HG02973 (cell line): ENCODE data around the gene TMED1.

ENCODE experiments used
- ATAC-seq: cut with Tn5 transposase; IDR thresholded peaks from one replicate; pipeline ENCODE4 v1.9.1; 2021; ENCODE audit warnings: moderate library complexity; ENCODE audit not compliant: unreplicated experiment

TMED1 gene

DNA sequence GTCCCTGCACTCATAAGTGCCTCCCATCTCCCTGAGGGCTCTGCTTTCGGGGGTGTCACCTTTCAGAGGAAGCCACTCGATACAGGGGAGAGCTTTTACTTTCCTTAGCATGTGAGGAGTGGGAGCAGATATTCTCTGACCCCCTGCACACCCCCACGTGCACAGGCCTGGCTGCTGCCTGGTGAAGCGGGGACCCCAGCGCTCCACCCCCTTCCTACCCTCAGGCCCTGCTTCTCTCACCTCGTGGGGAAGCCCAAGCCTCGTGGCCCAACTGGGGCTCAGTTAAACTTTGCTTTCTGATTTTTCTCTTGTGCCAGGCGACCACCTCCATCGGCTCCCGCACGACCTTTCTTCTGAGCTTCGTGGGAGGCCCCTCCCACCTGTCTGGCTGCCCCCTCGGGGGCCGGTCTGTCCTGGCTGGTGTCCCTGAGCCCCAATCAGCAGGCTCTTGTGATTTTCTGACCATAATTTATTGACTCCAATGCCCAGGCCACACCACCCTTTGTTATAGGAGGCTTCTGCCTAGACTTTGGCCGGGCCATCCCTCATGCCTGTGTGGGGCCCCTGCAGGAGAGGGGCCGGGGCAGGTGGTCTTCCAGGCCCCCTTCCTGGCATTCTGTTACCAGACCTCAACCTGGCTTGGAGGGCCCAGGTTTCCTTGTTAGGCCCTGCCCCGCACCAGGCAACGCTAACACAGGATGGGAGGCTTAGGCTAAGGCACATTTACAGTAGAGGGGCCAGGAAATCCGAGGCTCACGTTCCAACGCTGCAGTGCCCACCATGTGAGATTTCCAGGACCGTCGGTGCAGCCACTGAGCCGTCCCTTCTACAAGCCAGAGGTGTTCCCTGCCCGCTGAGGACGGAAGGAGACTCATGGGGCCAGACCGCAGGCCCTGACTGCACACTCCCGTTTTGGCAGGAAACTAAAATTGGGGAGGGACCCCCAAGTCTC lies 3.7 kb downstream of the TMED1 start:
- no peak for ATAC-seq

DNA sequence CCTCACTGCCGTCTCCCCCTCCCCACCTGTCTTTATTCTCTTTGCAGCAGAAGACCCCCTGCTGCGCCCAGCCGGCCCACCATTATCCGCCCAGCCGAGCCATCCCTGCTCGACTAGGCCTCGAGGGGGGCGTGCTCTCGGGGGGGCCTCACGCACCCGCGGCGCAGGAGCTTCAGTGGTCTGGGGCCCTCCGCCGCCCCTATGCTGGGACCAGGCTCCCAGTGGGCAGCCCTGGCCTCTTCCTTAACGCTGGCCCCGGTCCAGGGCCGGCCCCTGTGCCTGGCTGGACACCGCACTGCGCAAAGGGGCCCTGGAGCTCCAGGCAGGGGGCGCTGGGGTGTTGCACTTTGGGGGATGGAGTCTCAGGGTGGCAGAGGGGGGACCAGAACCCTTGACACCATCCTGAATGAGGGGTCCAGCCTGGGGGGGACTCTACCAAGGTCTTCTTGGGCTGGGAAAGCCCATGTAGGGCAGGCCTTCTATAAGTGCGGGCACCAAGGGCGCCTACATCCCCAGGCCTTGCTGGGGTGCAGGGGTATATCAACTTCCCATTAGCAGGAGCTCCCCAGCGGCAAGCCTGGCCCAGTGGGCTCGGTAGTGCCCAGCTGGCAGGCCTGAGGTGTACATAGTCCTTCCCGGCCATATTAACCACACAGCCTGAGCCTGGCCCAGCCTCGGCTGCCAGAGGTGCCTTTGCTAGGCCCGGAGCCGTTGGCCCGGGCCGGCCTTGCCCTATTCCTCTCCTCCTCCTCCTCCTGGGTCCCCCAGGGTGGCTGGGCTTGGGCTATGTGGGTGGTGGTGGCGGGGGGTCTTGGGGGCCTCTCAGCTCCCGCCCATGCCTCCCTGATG lies 4.9 kb downstream of the TMED1 start:
- ATAC-seq, result no peak

DNA sequence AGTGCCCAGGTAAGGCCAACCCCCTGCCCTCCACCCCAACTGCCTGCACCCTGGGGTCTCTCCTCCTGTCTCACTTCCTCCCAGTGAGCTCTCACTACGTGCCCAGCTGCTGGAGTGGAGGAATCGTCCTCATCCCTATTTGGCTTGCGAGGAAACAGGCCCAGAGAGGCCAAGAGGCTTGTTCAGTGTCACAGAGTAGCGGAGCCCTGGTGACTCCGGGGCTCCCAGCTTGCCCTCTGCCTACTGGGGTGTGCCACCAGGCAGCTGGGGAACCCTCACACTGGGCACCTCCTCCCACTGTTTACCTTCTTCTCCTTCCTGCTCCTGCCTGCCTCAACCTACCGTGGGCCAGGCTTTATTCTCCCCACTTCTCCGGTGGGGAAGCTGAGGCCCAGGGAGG lies 5.6 kb downstream of the TMED1 start:
- no peak for ATAC-seq

DNA sequence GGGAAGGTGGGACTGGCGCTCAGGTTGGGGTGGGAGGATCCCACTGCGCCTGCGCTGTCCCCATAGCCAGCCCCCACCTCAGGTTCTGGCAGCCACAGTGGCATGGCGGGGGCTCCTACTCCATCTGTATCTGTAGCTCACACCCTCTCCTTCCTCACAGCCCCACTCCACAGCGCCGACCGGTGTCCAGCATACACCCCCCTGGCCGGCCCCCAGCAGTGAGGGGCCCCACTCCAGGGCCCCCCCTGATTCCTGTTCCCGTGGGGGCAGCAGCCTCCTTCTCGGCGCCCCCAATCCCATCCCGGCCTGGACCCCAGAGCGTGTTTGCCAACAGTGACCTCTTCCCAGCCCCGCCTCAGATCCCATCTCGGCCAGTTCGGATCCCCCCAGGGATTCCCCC lies 6.0 kb downstream of the TMED1 start:
- ATAC-seq, result no peak

DNA sequence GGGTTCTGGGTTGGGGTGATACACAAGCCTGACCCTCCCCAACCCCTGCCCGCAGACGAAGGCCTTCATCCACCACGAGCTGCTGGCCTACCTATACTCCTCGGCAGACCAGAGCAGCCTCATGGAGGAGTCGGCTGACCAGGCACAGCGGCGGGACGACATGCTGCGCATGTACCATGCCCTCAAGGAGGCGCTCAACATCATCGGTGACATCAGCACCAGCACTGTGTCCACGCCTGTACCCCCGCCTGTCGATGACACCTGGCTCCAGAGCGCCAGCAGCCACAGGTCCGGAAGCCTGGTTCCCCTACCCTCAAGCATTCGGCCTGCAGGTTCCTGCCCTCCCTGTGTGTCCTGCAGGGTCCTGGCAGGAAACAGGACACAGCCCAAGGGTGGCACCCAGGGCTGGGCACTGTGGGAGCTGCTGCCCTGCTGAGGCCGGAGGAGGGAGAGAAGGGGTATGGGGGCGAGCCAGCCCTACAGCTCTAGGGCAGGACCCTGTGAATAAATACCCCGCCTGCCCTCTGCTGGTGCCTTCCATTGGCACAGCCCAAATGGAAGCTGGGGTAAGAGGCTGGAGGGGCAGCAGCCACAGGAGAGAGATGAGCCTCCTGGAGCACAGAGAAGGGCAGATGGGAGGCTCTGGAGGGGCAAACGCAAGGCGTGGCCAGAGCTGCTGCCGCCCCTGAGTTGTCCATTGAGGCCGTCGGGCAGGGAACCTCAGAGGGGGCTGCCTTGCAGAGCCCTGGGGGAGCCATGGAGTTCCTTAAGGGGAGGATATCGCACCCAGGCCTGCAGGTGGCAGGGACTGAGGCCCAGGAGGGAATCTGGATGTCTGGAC lies 6.8 kb downstream of the TMED1 start:
- ATAC-seq, result no peak

DNA sequence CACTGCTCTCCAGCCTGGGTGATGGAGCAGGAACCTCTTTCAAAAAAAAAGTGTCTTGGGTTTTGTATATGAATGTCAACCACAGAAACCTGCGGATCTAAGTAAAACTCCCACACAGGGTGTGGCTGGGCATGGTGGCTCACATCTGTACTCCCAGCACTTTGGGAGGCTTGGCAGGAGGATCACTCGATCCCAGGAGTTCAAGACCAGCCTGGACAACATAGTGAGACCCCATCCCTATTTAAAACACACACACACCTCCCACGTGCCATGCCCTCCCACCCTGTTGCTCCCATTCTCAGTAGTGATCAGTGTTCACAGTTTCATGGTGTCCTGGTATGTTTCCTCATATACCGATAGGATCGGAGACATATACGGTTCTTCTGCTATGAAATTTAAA lies 9.2 kb downstream of the TMED1 start:
- ATAC-seq, result no peak

DNA sequence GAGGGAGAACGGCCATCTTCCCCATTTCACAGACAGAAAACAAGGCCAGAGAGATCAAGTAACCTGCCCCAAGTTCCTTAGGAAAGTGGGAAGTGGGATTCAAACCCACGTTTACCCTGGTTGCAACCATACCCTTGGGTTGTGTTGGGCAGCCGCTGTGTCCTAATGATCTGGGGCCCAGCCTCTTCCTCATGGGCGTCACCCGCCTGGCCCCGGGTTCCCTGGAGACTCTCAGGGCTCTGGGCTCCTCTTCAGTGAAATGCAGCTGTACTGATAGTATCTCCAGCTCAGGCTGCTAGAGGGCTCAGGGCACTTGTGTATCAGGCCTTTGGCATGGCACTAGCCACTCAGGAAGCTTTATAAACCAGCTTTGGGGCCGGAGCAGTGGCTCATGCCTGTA lies 9.8 kb downstream of the TMED1 start:
- ATAC-seq, result no peak

DNA sequence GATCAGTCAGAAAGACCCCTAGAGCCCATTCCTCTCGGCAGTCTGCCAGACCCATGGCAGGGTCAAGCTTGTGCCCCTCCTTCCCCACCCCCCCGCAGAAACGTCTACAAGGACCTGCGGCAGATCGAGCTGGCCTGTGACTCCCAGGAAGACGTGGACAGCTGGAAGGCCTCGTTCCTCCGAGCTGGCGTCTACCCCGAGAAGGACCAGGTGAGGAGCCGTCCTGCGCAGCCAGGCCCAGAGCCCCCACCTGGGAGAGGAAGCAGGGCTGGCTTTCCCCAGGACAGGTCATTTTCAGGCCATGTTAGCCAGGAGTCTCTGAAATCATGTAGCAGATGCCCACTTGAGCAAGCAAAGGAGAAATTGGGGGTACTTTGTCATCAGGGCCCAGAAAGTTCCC lies 12.3 kb downstream of the TMED1 start:
- no peak for ATAC-seq

DNA sequence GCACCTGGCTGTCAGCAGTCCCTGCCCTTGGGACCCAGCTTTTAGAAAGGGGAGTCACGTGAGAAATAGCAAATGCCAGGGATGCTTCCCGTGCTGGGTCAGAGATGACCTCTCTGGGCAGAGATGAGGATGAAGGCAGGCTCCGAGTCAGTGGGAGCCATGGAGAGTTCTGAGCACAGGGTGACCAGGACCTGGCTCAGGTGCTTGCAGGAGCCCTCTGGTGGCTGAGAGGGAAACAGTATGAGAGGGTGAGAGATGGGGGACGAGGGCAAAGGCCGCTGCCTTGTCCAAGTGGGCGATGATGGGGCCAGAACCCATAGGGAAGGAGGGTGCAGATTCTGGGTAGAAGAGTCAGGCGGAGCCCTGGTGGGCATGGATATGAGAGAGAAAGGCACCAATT lies 15.8 kb downstream of the TMED1 start:
- no peak for ATAC-seq

DNA sequence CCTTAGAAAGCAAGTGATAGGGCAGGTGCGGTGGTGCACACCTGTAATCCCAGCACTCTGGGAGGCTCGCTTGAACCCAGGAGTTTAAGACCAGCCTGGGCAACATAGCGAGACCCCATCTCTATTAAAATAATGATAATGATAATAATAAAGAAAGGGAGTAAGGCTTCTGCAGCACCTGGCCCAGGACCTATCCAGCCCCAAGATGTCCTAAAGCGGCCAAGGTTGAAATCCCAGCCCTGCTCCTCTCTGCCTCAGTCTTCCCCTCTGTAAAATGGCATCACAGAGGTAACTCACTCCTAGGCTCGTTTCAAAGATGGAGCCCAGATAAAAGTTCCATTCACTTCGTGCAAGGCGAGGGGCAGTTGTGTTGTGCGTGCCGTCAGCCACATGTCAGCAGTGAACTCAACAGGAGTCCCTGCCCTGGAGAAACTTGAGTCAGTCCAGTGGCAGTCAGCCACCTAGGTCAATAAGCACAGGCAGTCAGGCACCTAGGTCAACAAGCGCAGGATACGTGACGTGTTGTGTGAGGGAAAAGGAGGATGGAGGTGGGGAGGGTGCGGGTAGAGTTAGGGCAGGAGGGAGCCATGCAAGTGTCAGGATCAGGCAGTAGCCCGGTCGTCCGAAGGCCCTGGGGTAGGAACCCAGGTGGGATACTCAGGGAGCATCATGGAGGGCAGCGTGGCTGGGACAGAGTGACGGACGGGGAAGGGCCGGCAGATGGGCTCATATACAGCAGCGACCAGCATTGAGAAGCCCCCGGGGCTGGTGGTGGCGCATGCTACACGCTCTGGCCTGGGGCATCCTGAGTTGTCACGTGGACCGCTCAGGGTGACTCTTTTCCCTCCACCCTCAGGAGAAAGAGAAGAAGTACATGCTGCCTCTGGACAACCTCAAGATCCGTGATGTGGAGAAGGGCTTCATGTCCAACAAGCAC lies 16.6 kb downstream of the TMED1 start:
- no peak for ATAC-seq

DNA sequence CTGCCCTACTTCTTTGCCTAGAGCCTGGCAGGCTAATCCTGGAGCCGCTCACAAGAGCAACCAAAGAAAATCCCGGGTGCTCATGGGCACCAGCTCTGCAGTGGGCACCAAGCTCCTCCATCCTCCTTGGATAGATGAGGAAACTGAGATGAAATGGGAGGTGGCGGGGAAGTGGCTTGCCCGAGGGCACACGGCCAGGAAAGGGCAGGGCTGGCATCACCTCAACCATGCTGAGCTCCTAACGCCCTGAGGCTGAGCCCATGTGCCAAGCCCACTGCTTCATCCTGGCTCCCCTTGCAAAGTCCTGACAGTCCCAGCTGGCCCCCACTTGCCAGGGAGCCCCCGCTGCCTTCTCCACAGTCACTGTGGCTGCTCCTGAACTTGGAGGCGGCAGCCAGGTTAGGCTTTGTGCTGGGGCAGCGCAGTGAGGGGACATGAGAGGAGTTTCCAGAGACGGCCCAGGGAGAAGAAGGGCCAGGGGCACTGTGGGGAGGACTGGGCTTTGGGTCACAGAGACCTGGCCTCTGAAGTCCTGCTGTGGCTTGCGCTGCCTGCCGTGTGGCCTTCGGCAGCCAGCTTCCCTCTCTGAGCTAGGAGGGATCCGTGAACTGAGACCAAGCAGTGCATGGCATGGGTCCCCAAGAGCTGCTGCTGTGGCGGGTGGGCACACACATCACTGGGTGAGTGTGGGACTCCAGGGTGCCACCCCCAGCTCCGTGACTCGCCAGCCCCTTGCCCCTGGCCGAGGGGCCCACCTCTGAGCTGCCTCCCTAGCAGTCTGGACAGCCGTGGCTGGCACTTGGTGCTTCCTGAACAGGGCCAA lies 17.5 kb downstream of the TMED1 start:
- ATAC-seq, result no peak

DNA sequence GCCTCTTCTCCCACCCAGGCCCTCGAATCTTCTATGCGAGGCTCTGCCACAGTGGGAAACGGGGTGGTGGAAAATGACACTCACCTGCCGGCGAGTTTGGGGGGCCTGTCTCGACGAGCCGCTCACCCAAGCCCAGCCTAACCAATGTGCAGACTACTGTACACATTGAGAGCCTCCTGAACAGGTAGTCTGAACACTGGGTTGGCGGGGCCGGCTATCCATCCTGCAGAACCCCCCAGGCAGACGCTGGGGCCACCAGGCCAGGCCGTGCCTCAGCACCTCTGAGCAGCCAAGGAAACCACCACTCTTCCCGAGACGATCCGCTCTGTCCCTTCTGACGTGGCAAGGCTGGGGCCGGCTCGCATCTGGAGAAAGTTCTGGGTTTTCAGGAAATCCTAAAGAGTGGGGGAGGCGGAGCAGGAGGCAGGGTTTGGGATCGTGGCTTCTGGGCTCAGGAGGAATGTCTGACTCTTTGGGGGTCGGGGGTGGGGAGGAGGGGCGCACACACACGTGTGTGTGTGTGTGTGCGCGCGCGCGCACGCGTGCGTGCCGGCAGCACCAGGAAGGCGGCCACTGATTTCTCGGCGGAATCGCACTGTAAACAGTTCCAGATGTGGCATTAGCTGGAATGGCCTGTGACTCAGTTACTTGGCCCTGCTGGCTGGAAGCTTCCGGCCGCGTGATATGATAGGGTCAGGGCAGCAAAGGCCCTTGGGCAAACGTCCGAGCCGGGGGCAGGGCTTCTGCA lies 18.5 kb downstream of the TMED1 start:
- no peak for ATAC-seq

DNA sequence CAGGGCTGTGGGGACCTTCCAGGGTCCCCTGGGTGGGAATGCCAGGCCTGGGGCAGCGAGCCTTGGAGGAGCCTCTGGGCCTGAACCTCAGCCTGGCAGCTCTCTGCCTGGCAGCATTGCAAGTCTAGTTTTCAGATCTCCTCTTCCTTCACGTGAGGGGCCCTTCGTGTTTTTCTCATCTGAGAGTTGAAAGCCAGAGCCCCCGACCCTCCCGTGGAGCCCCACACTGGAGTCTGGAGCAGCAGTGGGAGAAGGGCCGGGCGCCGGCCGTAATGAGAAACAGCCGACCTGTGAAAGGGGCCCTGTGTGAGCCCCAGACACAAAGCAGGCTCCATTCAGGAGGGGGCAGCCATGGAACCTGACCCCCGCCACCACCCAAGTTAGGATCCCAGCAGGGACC lies 19.3 kb downstream of the TMED1 start:
- ATAC-seq, result no peak

DNA sequence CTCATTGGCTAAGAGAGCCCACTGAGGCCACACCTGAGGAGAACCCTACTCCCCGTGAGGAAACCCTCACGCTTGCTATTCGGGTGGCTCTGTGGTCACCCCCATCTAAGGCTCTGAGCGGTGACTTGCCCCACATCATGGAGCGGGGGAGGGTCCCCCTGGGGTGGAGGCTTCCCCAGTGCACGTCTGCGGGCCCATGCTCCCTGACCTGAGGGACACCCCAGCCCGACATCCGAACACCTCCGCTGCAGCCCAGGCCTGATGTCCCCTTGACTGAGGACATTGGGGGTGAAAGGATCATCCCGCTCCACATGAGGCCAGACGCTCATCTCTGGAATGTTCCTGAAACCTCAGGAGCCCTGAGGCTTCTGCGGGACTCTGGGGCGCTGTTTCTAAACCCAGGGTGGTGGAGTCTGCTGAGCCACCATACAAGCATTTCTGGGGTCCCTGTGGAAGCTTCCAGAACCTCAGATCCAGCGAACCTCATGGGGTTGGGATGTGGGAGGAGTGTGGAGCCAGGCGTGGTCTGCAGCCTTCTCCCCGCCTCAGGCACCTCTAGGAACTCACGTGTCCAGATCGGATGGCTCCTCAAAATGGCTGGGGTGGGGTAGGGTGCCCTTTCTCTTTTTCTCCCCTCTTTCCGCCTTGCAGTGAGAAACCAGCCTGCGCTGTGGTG lies 19.9 kb downstream of the TMED1 start:
- ATAC-seq, result no peak

DNA sequence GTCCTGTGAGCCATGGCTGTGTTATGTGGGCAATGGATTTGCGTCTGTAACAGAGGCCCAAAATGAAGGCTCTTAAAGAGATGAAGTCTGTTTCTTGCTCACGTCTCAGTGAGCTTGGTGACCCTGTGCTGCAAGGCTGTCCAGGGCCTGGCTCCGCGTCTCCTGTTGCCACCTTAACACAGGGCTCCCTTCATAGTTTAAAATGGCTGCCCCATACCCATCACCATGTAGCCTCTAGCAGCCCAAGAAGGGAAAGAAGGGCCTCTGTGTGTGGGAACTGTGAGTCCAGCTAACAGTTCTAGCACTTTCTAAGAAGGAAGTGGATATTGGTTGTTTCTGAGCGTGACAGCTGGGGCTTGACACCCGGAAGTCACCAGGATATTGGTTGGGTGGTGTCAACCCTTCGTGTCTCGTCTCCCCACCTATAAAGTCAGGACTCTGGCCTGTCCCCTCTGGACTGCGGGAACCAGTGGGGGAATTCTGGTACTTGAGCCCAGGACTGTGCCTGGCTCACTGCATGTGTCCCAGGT lies 20.9 kb downstream of the TMED1 start:
- ATAC-seq, result no peak

DNA sequence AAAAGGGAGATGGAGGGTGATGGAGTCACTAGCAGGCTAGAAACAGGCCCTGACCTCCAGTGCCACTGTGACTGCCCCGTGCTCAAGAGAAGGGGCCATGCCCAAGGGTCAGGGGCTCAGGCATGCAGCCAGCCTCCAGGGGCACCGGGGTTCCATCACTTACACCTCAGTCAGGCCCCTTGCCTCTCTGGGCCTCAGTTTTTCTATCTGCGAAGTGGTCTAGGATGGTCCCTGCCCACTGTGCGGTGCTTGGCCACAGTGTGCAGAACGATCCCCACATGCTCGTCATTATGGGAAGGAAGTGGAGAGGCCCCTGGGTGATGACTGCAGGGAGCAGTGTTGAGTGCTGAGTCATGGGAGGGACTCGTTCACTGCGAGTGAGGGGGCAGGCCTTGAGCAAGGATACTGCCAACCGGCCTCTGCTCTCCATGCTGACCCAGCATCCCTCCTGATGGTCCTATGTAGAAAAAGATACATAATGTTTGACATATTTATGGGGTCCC lies 23.1 kb downstream of the TMED1 start:
- ATAC-seq, result no peak

DNA sequence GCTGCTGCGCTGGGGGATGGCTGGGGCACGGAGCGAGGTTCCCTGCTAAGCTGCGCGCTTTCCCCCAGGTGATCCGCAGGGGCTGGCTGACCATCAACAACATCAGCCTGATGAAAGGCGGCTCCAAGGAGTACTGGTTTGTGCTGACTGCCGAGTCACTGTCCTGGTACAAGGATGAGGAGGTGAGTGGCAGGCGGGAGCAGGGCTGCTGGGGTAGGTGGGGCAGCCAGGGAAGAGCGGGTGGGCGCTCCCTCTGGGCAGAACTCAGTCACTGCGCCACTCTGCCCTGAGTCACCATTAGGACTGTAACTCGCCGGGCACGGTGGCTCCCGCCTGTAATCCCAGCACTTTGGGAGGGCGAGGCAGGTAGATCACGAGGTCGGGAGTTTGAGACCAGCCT lies 23.8 kb downstream of the TMED1 start:
- no peak for ATAC-seq
